A549 (cell line): ENCODE results near the gene ATP13A3. TPM values are rescaled to one million over a fixed set of nuclear protein-coding genes. Genes with fewer than 3 reads are reported as not detected.

ENCODE experiments used
- ATAC-seq, 2 experiments: fragments of 200-7000 bp in 1 of 2; fragments of >200 bp in 1 of 2; cut with Nextera tagmentation in 1 of 2; cut with Tn5 transposase in 1 of 2; 3 replicates each; pipeline versions ENCODE4 v1.8.0 to v1.9.1; 2018 to 2020; ENCODE audit warnings: mild to moderate bottlenecking in 1 of 2, moderate library complexity in 1 of 2
- CTCF ChIA-PET: fragments of 300-600 bp; sonication (Branson Sonifier 250); formaldehyde crosslinking; extraction: SDS; loops from one replicate; lab custom pipeline; 2021; ENCODE audit warnings: antibody characterized with exemption, inconsistent platforms; lab: Yijun Ruan, JAX
- POLR2A ChIA-PET: fragments of 350-600 bp; formaldehyde crosslinking; extraction: SDS; loops from one replicate; lab custom pipeline; 2021; ENCODE audit warnings: antibody characterized with exemption, inconsistent platforms; lab: Yijun Ruan, JAX
- DNase-seq, 2 experiments: peaks; one replicate each; pipeline versions ENCODE4 v3.0.0 to v3.0.0-alpha.2; 2011 to 2016; ENCODE audit warnings: low read depth in 1 of 2, low spot score in 1 of 2
- FAIRE-seq: peaks from 2 replicates; lab custom pipeline; 2011; peaks lifted over from hg19 to GRCh38; lab: Jason Lieb, UNC
- H3K27ac ChIP-seq, 2 experiments: fragments of >200 bp; sonication (Bioruptor Twin); formaldehyde crosslinking; 3 replicates each; pipeline ENCODE4 v1.5.1; 2016 to 2017
- H3K4me1 ChIP-seq: fragments of >200 bp; sonication (Bioruptor Twin); formaldehyde crosslinking; 3 replicates; pipeline ENCODE4 v1.6.1; 2016
- H3K4me2 ChIP-seq: fragments of >200 bp; sonication (Bioruptor Twin); formaldehyde crosslinking; 3 replicates; pipeline ENCODE4 v1.6.1; 2016
- H3K4me3 ChIP-seq: fragments of >200 bp; sonication (Bioruptor Twin); formaldehyde crosslinking; 3 replicates; pipeline ENCODE4 v1.5.1; 2016
- H3K9me3 ChIP-seq: fragments of >200 bp; sonication (Bioruptor Twin); formaldehyde crosslinking; 3 replicates; pipeline ENCODE4 v1.6.1; 2016
- BHLHE40 ChIP-seq: IDR thresholded peaks from 2 replicates; pipeline ENCODE4 v1.6.1; 2012; ENCODE audit warnings: low read depth, low read length, inconsistent platforms
- CEBPB ChIP-seq, 2 experiments: fragments of >200 bp in 1 of 2; sonication (Bioruptor Twin) in 1 of 2; formaldehyde crosslinking in 1 of 2; IDR thresholded peaks; 2 replicates each; pipeline ENCODE4 v1.6.1; 2012 to 2016
- CHD2 ChIP-seq: fragments of 150-350 bp; IDR thresholded peaks from 2 replicates; pipeline ENCODE4 v1.6.1; 2014; ENCODE audit warnings: low read length; ENCODE audit not compliant: partially characterized antibody
- CHD4 ChIP-seq: fragments of 200-600 bp; sonication (generic); IDR thresholded peaks from 2 replicates; pipeline ENCODE4 v1.6.1; 2016; ENCODE audit warnings: antibody characterized with exemption, mild to moderate bottlenecking, borderline replicate concordance
- CTCF ChIP-seq: fragments of >200 bp; sonication (Bioruptor Twin); formaldehyde crosslinking; IDR thresholded peaks from 3 replicates; pipeline ENCODE4 v1.5.1; 2016
- EHF ChIP-seq: fragments of 250-450 bp; sonication (Bioruptor Pico); IDR thresholded peaks from 2 replicates; pipeline ENCODE4 v1.5.0; 2020; ENCODE audit warnings: mild to moderate bottlenecking
- EHMT2 ChIP-seq: fragments of 200-600 bp; sonication (generic); IDR thresholded peaks from 2 replicates; pipeline ENCODE4 v1.6.1; 2016; ENCODE audit warnings: antibody characterized with exemption, low read depth, mild to moderate bottlenecking, moderate library complexity
- EP300 ChIP-seq, 2 experiments: fragments of >200 bp; sonication (Bioruptor Twin); formaldehyde crosslinking; IDR thresholded peaks; 2 replicates in 1 of 2; 3 replicates in 1 of 2; pipeline ENCODE4 v1.6.1; 2016 to 2017
- GATA3 ChIP-seq: IDR thresholded peaks from 2 replicates; pipeline ENCODE4 v1.6.1; 2012; ENCODE audit warnings: borderline replicate concordance
- HDAC2 ChIP-seq: fragments of 200-600 bp; sonication (generic); IDR thresholded peaks from 2 replicates; pipeline ENCODE4 v1.6.1; 2016
- JUN ChIP-seq, 2 experiments: fragments of >200 bp; sonication (Bioruptor Twin); formaldehyde crosslinking; IDR thresholded peaks; 2 replicates in 1 of 2; 3 replicates in 1 of 2; pipeline ENCODE4 v1.6.1; 2016 to 2017
- KDM5A ChIP-seq: fragments of 200-600 bp; sonication (generic); IDR thresholded peaks from 2 replicates; pipeline ENCODE4 v1.6.1; 2016; ENCODE audit warnings: antibody characterized with exemption, mild to moderate bottlenecking
- MAZ ChIP-seq: fragments of 150-350 bp; IDR thresholded peaks from 2 replicates; pipeline ENCODE4 v1.6.1; 2014; ENCODE audit warnings: antibody characterized with exemption, low read depth, low read length, borderline replicate concordance
- MYC ChIP-seq: IDR thresholded peaks from 2 replicates; pipeline ENCODE4 v1.6.1; 2012; ENCODE audit warnings: mild to moderate bottlenecking, inconsistent platforms, low read length, improper control_type of control experiment, borderline replicate concordance
- NFE2L2 ChIP-seq: fragments of 150-350 bp; conservative IDR thresholded peaks from 2 replicates; pipeline ENCODE4 v1.6.1; 2014; ENCODE audit warnings: low read length
- PHF8 ChIP-seq: fragments of 200-600 bp; sonication (generic); IDR thresholded peaks from 2 replicates; pipeline ENCODE4 v1.6.1; 2016; ENCODE audit warnings: low read depth, mild to moderate bottlenecking, antibody characterized with exemption, moderate library complexity, borderline replicate concordance
- RARB ChIP-seq: fragments of 250-450 bp; sonication (Bioruptor Pico); IDR thresholded peaks from 2 replicates; pipeline ENCODE4 v1.8.0; 2021; ENCODE audit warnings: mild to moderate bottlenecking, moderate library complexity
- RCOR1 ChIP-seq: fragments of 150-350 bp; IDR thresholded peaks from 2 replicates; pipeline ENCODE4 v1.6.1; 2014; ENCODE audit warnings: antibody characterized with exemption, low read length, low read depth
- REST ChIP-seq: fragments of 200-600 bp; sonication (generic); IDR thresholded peaks from 2 replicates; pipeline ENCODE4 v1.6.1; 2016; ENCODE audit warnings: antibody characterized with exemption, mild to moderate bottlenecking, moderate library complexity
- RNF2 ChIP-seq: fragments of 200-600 bp; sonication (generic); IDR thresholded peaks from 2 replicates; pipeline ENCODE4 v1.6.1; 2016; ENCODE audit warnings: low read depth, mild to moderate bottlenecking, antibody characterized with exemption, moderate library complexity, borderline replicate concordance
- SMC3 ChIP-seq: fragments of >200 bp; sonication (Bioruptor Twin); formaldehyde crosslinking; IDR thresholded peaks from 3 replicates; pipeline ENCODE4 v1.6.1; 2018; ENCODE audit warnings: inconsistent platforms
- TP53 ChIP-seq: fragments of 250-450 bp; sonication (Bioruptor Pico); IDR thresholded peaks from 2 replicates; pipeline ENCODE4 v1.5.0; 2021; ENCODE audit warnings: mild to moderate bottlenecking, moderate library complexity
- ZC3H11A ChIP-seq: fragments of 450-650 bp; IDR thresholded peaks from 2 replicates; pipeline ENCODE4 v1.6.1; 2014; ENCODE audit warnings: antibody characterized with exemption, mild to moderate bottlenecking
- ZFP36 ChIP-seq: fragments of 450-650 bp; IDR thresholded peaks from 2 replicates; pipeline ENCODE4 v1.6.1; 2014; ENCODE audit warnings: borderline replicate concordance; ENCODE audit not compliant: partially characterized antibody
- ZNF302 ChIP-seq: fragments of 250-450 bp; sonication (Bioruptor Pico); IDR thresholded peaks from 2 replicates; pipeline ENCODE4 v1.9.0; 2021; ENCODE audit warnings: inconsistent platforms, mild to moderate bottlenecking, moderate library complexity
- WGBS: methylation state at CpG from one replicate; pipeline ENCODE4 v1.1.6; 2017; ENCODE audit errors: missing lambda C conversion rate; 5-methylcytosine and 5-hydroxymethylcytosine counted together
- polyA plus RNA-seq, 4 experiments: library from polyadenylated mRNA; depleted of rRNA in 3 of 4; stranded (reverse); fragments of >200 nt; fragmentation: RNase III in 1 of 4; extraction: RNeasy Plus Mini Kit Qiagen cat#74134 plus additional on column Dnase treatment in 1 of 4; gene quantifications; 2 replicates in 3 of 4; 3 replicates in 1 of 4; pipeline ENCODE4 v1.2.3, GENCODE V29; 2011 to 2017
- TF ChIP-seq, protein P1 (sequence below): fragments of >200 bp; sonication (Bioruptor Twin); formaldehyde crosslinking; IDR thresholded peaks from 2 replicates; pipeline ENCODE4 v1.6.1; 2016
- TF ChIP-seq, protein P2 (sequence below): fragments of 150-350 bp; IDR thresholded peaks from 2 replicates; pipeline ENCODE4 v1.6.1; 2014; ENCODE audit warnings: low read depth, mild to moderate bottlenecking, low read length
- TF ChIP-seq, protein P3 (sequence below): fragments of 250-450 bp; sonication (Bioruptor Pico); IDR thresholded peaks from 2 replicates; pipeline ENCODE4 v1.5.0; 2020; ENCODE audit warnings: low read depth, mild to moderate bottlenecking, moderate library complexity

The ATP13A3 gene
- polyA plus RNA-seq, 2 of the 4 experiments (the other 2 are of a cell fraction) = 63.6 to 102 TPM

DNA sequence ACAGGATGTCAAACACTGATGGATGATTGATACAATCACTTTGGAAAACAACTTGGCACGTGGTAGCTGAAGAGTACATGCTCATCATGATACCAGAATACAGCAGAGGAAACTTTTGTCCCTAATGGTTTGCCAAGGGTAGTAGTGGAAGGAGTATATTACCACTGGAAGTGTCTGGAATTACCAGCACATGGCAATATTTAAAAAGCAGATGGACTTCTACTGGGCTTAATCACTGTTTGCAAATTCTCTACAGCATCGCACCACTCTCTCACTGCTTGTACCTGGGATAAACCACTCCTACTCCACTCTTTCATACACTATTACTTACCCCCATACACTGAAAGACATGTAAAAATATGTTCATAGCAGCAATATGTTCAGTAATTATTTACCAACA is 68.1 kb downstream of the ATP13A3 start:
- ChIA-PET CTCF (no interaction called here), POLR2A (no interaction called here)
- Histone ChIP-seq H3K27ac (no peak overlapping the region), H3K9me3 (no peaks in the 10 kb centered on the region)
- ATAC-seq = no peak
- DNase-seq = no peak
- TF ChIP-seq ZC3H11A (no peak), MYC (no peak), JUN (IDR thresholded peaks at IDR 0.05) (no peak), KDM5A (no peak), RNF2 (no peak), MAZ (no peak), SMC3 (no peak), CHD4 (no peak), RCOR1 (no peak), NFE2L2 (no peak), HDAC2 (no peak), GATA3 (no peak), EHMT2 (no peak), ZFP36 (no peak), ZNF302 (CRISPR knock-in tag) (no peak), RARB (no peak)
- TF ChIP-seq, all 56 proteins: peak for 0
- H3K4me2 ChIP-seq = no peak overlapping the region
- no peak for FAIRE-seq
- H3K4me1 ChIP-seq = peaks cover 12% of the 10 kb centered on the region; the same call in 2 of the 3 replicates
- no peak overlapping the region for H3K4me3 ChIP-seq
- WGBS = 92% methylated on average over 2 of the region's 2 CpGs

DNA sequence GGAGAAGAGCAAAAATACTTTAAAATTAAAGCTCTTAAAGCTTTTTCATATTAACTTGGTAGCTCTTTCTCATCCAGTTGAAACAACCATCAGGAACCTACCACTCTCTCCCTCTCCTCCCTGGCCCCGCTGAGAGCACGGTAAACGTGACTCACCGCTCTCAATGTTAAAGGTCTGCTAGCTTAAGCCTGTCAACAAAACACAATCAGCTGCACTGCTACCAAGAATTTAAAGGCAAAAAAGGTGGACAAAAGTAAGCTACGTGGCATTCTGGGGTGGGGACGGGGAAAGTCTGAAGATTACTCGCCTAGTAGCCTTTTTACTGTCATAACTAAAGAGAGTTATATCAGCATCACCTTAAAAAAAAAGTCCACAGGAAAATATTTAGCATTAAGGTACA is 79.4 kb downstream of the ATP13A3 start:
- TF ChIP-seq RARB (no peak), CHD2 (no peak), TP53 (CRISPR knock-in tag) (no peak), GATA3 (no peak)
- TF ChIP-seq, protein P1, sequence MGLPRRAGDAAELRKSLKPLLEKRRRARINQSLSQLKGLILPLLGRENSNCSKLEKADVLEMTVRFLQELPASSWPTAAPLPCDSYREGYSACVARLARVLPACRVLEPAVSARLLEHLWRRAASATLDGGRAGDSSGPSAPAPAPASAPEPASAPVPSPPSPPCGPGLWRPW = no peak
- Histone ChIP-seq H3K4me2 (no peak overlapping the region), H3K9me3 (no peaks in the 10 kb centered on the region), H3K4me1 (peaks cover 3% of the 10 kb centered on the region; the same call in 1 of the 3 replicates), H3K27ac (no peak overlapping the region), H3K4me3 (no peak overlapping the region)
- ChIA-PET POLR2A (no interaction called here), CTCF (interaction anchor here (1.3 to 1.4 kb wide), 2 partner anchors 64 to 73 kb away, joined by 6 to 8 read pairs; no protein-coding TSS in a partner anchor)
- FAIRE-seq = no peak
- DNase-seq = no peak
- ATAC-seq = 0 out of 6 replicates have a peak, but pooled peaks of 1 of the 2 experiments have one; percentile 39
- WGBS = 59% methylated on average over 7 of the region's 7 CpGs

GRCh38 chr3:194405766-194406165 is 81.0 kb downstream of the ATP13A3 start:
- no peak for DNase-seq
- no peak overlapping the region for H3K4me3 ChIP-seq
- POLR2A ChIA-PET = no interaction called here
- 82% methylated on average over 2 of the region's 2 CpGs for WGBS
- no peaks in the 10 kb centered on the region for H3K9me3 ChIP-seq
- H3K4me1 ChIP-seq = peaks cover 3% of the 10 kb centered on the region; the same call in 1 of the 3 replicates
- FAIRE-seq = no peak
- CTCF ChIA-PET = interaction anchor here (1.0 to 2.4 kb wide), 6 partner anchors 9 to 69 kb away, joined by 3 to 6 read pairs (median 6); partner anchors contain the start of gene LRRC15
- ATAC-seq = no peak
- no peak overlapping the region for H3K27ac ChIP-seq
- no peak overlapping the region for H3K4me2 ChIP-seq
- TF ChIP-seq KDM5A (no peak), EP300 (IDR thresholded peaks at IDR 0.05) (no peak), BHLHE40 (no peak), REST (no peak), CHD4 (no peak), EHF (CRISPR knock-in tag) (no peak), CTCF (no peak), CEBPB (IDR thresholded peaks at IDR 0.05) (no peak), PHF8 (no peak), RCOR1 (no peak)
- TF ChIP-seq, protein P2, sequence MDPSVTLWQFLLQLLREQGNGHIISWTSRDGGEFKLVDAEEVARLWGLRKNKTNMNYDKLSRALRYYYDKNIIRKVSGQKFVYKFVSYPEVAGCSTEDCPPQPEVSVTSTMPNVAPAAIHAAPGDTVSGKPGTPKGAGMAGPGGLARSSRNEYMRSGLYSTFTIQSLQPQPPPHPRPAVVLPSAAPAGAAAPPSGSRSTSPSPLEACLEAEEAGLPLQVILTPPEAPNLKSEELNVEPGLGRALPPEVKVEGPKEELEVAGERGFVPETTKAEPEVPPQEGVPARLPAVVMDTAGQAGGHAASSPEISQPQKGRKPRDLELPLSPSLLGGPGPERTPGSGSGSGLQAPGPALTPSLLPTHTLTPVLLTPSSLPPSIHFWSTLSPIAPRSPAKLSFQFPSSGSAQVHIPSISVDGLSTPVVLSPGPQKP = no peak
- TF ChIP-seq, protein P3, sequence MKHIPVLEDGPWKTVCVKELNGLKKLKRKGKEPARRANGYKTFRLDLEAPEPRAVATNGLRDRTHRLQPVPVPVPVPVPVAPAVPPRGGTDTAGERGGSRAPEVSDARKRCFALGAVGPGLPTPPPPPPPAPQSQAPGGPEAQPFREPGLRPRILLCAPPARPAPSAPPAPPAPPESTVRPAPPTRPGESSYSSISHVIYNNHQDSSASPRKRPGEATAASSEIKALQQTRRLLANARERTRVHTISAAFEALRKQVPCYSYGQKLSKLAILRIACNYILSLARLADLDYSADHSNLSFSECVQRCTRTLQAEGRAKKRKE (CRISPR knock-in tag) = no peak
